SH-SY5Y (cell line): ENCODE results near the gene MRPL21.

ENCODE experiments used
- GATA2 ChIP-seq: IDR thresholded peaks from 2 replicates; pipeline ENCODE4 v1.6.1; 2011; ENCODE audit warnings: mild to moderate bottlenecking, low read depth, low read length
- GATA3 ChIP-seq: IDR thresholded peaks from 2 replicates; pipeline ENCODE4 v1.6.1; 2011; ENCODE audit warnings: low read depth, mild to moderate bottlenecking, low read length, moderate library complexity

DNA sequence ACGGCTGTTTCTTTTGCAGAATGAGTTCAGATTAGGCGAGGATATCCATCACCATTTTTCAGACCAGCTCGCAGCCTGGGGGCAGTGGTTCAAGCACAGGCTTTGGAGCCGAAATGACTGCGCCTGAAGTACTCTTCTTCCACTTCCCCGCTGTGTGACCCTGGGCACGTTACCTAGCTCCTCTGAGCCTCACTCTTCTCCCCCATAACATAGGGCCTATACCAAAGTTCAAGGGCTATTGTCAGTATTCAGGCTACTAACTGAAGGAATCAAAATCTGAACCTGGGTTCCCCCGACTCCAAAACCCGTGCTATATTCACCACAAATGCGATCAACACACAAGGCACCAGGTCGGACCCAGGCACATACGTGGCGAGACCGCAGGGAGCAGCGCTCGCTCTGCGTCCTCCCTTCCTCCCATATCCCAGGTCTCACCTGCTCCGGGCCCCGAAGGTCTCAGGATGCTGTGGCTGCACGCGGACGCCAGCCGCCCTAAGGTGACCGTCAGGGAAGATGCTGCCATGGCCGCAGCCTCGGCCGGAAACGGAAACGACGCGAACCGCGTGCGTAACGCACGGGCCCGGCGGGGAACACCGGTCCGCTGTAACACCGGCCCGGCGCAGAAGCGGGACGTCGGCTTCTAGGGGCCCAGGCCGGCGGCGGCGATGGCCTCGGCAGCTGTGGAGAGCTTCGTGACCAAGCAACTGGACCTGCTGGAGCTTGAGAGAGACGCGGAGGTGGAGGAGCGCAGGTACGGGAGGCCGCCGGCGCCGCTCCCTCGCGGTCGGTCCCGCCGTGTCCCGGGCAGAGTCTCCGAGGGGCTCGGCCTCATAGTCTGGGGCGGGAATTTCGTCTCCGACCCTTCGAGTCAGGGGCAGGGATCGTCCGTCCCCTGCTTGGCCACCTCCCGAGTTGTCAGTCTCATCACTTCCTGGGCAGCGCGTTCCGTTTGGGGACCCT is at the start of gene MRPL21, which contains the start of gene IGHMBP2:
- TF ChIP-seq GATA3 (no peak), GATA2 (no peak)
